Fibroblast of lung (primary cell): ENCODE data around the gene UBA1. TPM values are rescaled to one million over a fixed set of nuclear protein-coding genes. Genes with fewer than 3 reads are reported as not detected.

ENCODE experiments used
- DNase-seq, 2 donors: peaks; one replicate each; pipeline versions ENCODE4 v3.0.0 to v3.0.0-alpha.2; 2010; ENCODE audit warnings: low read depth in 2 of 2
- H2AFZ ChIP-seq: 2 replicates; pipeline ENCODE4 v1.5.1; 2012; ENCODE audit warnings: low read length, control low read depth, inconsistent platforms
- H3K27ac ChIP-seq: 2 replicates; pipeline ENCODE4 v1.5.1; 2011; ENCODE audit warnings: low read length, control low read depth; ENCODE audit not compliant: insufficient read depth
- H3K27me3 ChIP-seq: 2 replicates; pipeline ENCODE4 v1.5.1; 2011; ENCODE audit warnings: mild to moderate bottlenecking, low read length; ENCODE audit not compliant: control insufficient read depth, insufficient read depth
- H3K36me3 ChIP-seq: 2 replicates; pipeline ENCODE4 v1.5.1; 2011; ENCODE audit warnings: low read length; ENCODE audit not compliant: control insufficient read depth, insufficient read depth
- H3K4me1 ChIP-seq: 2 replicates; pipeline ENCODE4 v1.5.1; 2011; ENCODE audit warnings: low read length; ENCODE audit not compliant: control insufficient read depth, insufficient read depth; ENCODE audit errors: extremely low read depth
- H3K4me2 ChIP-seq: 2 replicates; pipeline ENCODE4 v1.5.1; 2011; ENCODE audit warnings: low read length, control low read depth; ENCODE audit not compliant: insufficient read depth; ENCODE audit errors: extremely low read depth
- H3K4me3 ChIP-seq, 4 experiments: fragments of 200-600 bp in 1 of 4; sonication (generic) in 1 of 4; replicated peaks in 1 of 4; 2 replicates each; pipeline ENCODE4 v1.5.1; 2011 to 2016; ENCODE audit warnings: low read length in 4 of 4, low read depth in 3 of 4, mild to moderate bottlenecking in 3 of 4, control low read depth in 2 of 4, inconsistent platforms in 1 of 4, mixed read lengths in 1 of 4; ENCODE audit not compliant: insufficient read depth in 1 of 4; ENCODE audit errors: control extremely low read depth in 1 of 4
- H3K79me2 ChIP-seq: 2 replicates; pipeline ENCODE4 v1.5.1; 2012; ENCODE audit warnings: mild to moderate bottlenecking, low read length, inconsistent platforms; ENCODE audit not compliant: control insufficient read depth, insufficient read depth
- H3K9ac ChIP-seq: 2 replicates; pipeline ENCODE4 v1.5.1; 2011; ENCODE audit warnings: mild to moderate bottlenecking, low read length, control low read depth; ENCODE audit not compliant: insufficient read depth
- H3K9me3 ChIP-seq: 2 replicates; pipeline ENCODE4 v1.5.1; 2012; ENCODE audit warnings: low read depth, low read length; ENCODE audit not compliant: control insufficient read depth, insufficient read depth
- H4K20me1 ChIP-seq: 2 replicates; pipeline ENCODE4 v1.5.1; 2011; ENCODE audit warnings: low read length; ENCODE audit not compliant: control insufficient read depth, insufficient read depth; ENCODE audit errors: extremely low read depth
- CTCF ChIP-seq, 2 donors: IDR thresholded peaks in 1 of 2; conservative IDR thresholded peaks in 1 of 2; 1 replicate in 1 of 2; 2 replicates in 1 of 2; pipeline ENCODE4 v1.5.1; 2011 to 2012; ENCODE audit warnings: low read length in 2 of 2, control low read depth in 1 of 2, inconsistent platforms in 1 of 2, low read depth in 1 of 2, mild to moderate bottlenecking in 1 of 2
- EZH2 ChIP-seq: IDR thresholded peaks from 2 replicates; pipeline ENCODE4 v1.5.1; 2012; ENCODE audit warnings: low read length, control low read depth, mild to moderate bottlenecking; ENCODE audit errors: missing control alignments
- polyA plus RNA-seq, 2 donors: library from polyadenylated mRNA; depleted of rRNA in 1 of 2; stranded (reverse) in 1 of 2; unstranded in 1 of 2; fragments of >200 nt; gene quantifications; 2 replicates each; pipeline ENCODE4 v1.2.1, GENCODE V29; 2011 to 2012; ENCODE audit warnings: missing spikeins in 1 of 2
- total RNA-seq: library from RNA; depleted of rRNA; stranded (reverse); fragments of >200 nt; gene quantifications from 2 replicates; pipeline ENCODE4 v1.2.1, GENCODE V29; 2014

Gene UBA1
- total and polyA plus RNA-seq, 2 donors (not counting 1 experiment from before 2014, with no cell fraction given), result 135 to 158 TPM

GRCh38 chrX:47170861-47171692 lies 22.6 kb upstream of the UBA1 start:
- Histone ChIP-seq H3K9me3 (no peaks in the 10 kb centered on the region), H3K4me2 (no peak overlapping the region), H3K27ac (no peak overlapping the region), H4K20me1 (no peaks in the 10 kb centered on the region), H3K4me1 (no peaks in the 10 kb centered on the region), H3K36me3 (peaks cover 5% of the 10 kb centered on the region), H3K4me3 (no peak overlapping the region), H3K27me3 (no peaks in the 10 kb centered on the region), H2AFZ (no peak overlapping the region), H3K9ac (no peak overlapping the region), H3K79me2 (peaks cover 6% of the 10 kb centered on the region)
- no peak for TF ChIP-seq CTCF (conservative IDR thresholded peaks at IDR 0.05 in 1 of 2, IDR thresholded peaks at IDR 0.05 in 1 of 2; ENCODE audit: low read depth in 1 of 2, low read length in 2 of 2)
- TF ChIP-seq EZH2, result no peak
- DNase-seq, result no peak

- Histone ChIP-seq H4K20me1 (no peaks in the 10 kb centered on the region), H2AFZ (no peak overlapping the region), H3K4me1 (no peaks in the 10 kb centered on the region), H3K36me3 (peaks cover 5% of the 10 kb centered on the region), H3K27ac (no peak overlapping the region), H3K4me3 (no peak overlapping the region), H3K9ac (no peak overlapping the region), H3K4me2 (no peak overlapping the region), H3K27me3 (no peaks in the 10 kb centered on the region), H3K79me2 (peaks cover 2% of the 10 kb centered on the region), H3K9me3 (no peaks in the 10 kb centered on the region)
- TF ChIP-seq CTCF (conservative IDR thresholded peaks at IDR 0.05 in 1 of 2, IDR thresholded peaks at IDR 0.05 in 1 of 2; ENCODE audit: low read depth in 1 of 2, low read length in 2 of 2) (no peak), EZH2 (no peak)
- no peak for DNase-seq
These were observed 21.6 kb upstream of the UBA1 start for GRCh38 chrX:47171996-47172395.

- DNase-seq, result no peak
- Histone ChIP-seq H3K79me2 (peaks cover 2% of the 10 kb centered on the region), H3K27me3 (no peaks in the 10 kb centered on the region), H3K36me3 (peaks cover 5% of the 10 kb centered on the region), H3K4me2 (no peak overlapping the region), H3K9ac (no peak overlapping the region), H3K27ac (no peak overlapping the region), H3K9me3 (no peaks in the 10 kb centered on the region), H4K20me1 (no peaks in the 10 kb centered on the region), H2AFZ (no peak overlapping the region), H3K4me1 (no peaks in the 10 kb centered on the region), H3K4me3 (no peak overlapping the region)
- TF ChIP-seq CTCF (conservative IDR thresholded peaks at IDR 0.05 in 1 of 2, IDR thresholded peaks at IDR 0.05 in 1 of 2; ENCODE audit: low read depth in 1 of 2, low read length in 2 of 2) (no peak), EZH2 (no peak)
These were observed 21.1 kb upstream of the UBA1 start for GRCh38 chrX:47172549-47172948.
